ENCODE results near the gene LTBP2.

LTBP2 gene

DNA sequence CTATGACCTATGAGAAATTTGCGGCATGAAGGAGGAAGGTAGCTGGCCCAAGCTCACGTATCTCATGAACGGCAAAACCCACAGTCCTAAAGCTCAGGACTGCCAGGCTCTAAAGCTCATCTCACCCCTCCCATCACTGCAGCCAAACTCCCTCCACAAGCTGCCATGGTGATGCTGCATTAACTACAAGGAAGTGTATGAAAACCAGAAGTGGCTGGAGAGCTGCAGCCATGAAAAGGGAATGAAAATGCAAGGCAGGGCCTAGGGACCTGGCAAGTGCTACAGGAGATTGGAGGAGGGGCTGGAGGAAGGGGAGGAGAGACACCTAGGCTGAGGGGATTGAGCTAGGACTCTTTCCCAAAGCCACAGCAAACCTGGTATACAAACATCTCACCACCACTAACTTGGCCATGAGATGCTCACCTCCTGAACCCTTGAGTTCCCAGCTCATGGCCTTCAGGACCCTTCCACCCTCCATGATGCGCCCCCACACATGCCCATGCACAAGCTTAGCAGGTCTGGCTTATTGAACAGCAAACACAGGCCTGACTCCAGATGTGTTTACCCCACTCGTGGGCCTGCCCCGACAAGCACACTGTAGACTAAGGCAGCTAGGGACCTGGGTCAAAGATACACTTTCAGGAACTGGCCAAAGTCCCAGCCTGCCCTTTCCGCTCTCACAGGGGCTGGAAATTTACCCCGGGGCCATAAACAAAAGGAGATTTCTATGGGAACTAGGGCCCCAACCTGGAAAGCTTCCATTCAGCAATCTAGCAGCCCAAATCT, 42.0 kb downstream of the LTBP2 start:
- no peak for DNase-seq

DNA sequence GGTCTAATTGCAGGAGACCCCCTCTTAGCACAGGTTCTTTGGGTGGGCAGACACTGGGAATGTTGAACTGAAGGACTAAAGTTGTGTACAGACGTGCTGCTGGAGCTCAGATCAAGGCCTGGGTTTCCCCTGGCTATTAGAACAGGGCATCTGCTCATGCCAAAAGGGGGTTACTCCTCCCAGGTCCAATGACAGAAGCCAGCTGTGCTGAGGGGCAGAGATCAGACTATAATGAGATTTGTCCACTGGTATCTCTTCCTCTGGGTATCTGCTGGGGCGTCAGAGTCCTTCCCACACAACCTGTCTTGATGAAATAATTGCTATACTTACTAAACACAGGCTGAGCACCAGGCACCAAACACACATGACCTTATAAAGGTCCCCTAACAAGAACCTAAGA, 42.6 kb downstream of the LTBP2 start:
- no peak for DNase-seq

DNA sequence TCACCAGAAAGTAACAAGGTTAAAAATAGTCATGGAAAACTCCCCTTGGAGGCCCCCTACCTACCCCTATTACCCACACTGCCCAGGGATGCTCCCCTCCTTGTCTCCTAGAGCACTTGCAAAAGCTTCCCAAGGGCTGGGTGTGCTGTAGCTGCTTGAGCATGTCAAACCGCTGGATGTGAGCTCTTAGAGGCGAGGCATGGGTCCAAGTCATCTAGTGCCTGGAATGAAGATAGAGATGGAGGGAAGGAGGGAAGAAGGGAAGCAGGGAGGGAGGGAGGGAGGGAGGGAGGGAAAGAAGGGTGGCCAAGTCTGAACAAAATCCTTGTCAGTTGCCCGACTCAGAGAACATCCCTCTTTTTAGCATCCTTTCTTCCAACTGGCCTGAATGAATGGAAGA, 43.1 kb downstream of the LTBP2 start:
- DNase-seq = no peak

DNA sequence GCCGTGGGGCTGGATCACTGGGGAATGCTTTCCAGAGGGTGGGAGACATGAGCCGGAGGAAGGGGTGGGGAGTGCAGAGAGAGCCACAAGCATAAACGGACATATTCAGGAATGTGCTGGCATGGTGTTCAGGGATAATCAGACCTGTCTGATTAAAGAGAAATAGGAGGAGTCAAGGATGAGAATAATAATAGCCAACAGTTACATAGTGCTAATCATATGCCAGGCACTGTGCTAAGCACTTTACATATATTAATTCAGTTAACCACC, 43.7 kb downstream of the LTBP2 start:
- DNase-seq = no peak

DNA sequence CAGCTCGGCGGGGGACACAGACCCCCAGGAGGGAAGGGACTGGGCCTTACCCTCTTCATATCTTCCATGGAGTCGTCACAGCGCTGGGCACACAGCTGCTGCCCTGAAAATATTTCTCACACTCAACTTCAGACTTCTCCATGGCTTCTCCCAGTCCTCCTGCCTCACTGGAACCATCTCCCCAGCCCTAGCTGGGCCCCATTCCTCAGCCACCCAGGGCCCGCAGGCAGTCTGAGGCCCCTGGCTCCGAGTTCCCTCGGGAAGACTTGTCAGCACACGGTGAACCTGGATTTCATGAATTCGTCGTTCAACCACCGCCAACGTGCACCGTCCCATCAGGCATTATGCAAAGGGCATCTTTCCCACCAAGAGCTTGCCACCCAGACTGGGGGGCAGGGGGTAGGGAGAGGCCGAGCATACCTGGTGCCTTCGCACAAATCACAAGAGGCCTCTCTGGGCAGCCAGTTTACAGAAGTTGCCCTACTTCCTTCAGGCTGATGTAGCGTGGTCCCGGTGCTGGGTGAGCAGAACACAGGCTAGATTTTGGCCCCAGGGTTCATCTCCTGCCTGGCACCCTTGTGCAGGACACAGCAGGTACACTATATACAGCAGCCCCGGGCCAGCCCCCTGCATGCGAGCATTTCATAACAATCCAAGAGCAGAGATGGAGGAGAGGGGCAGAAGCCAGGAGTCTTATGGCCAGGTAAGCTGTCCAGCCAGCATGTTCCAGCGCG, 44.2 kb downstream of the LTBP2 start:
- no peak for DNase-seq

DNA sequence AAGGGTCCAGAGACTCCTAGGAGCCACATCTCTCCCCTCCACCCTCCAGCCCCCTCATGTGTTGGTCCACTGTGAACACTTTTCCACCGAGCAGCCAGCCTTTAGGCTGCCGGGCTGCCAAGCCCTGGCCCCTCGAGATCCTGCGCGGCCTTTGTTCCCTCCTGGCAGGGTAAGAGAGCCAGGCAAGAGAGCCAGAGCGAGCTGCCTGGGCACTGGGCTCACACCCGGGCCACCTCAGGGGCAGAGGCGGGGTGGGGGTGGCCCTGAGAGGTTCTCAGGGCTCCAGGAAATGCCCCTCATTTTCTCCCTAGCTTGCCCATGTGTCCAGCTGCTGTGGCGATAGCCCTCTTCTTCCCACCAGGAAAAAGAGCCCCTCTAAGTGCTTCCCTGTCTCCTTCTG, 44.8 kb downstream of the LTBP2 start:
- no peak for DNase-seq

DNA sequence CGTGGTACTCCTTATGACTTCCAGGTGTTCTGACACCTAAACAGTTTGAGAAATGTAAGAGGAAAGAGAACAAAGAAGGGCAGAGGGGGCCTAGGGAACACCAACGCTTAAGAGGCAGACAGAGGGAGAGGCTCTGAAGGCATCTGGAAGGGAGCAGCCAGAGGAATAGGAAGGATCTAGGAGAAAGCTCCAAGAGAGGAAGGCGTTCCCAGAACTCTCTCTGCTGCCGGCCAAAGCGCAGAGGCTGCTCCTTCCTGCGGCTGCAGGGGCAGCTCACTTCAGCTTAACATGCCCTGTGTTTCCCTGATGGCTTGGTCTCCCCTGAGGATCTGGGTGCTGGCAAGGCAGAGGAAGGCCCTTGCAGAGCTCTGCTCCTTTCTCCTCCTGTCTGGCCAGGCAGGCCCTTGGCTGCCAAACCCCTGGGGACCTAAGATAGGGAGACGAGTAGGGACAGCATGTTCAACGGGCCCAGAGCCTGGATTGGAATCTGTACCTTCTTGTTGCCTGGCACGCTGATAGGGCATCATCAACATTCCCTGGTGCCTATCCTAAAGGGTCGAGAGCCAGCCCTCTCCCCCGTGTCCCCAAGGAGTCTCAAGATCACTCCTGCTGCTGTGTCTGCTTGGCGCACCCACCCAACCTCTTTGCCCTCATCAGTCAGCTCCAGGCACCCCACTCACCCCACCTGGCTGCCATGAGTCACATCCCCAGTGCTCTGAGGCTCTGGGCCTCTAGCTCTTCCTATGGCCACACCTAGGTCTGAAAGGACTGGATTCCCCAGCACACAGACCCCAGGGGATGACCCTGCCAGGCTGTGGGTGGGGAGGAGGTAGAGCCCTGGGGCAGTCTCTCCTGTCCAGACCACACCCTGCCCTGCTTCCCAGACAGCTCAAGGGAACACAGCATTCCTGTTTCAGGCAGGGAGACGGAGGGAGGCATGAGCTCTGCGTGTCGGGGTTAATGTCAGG, 45.6 kb downstream of the LTBP2 start:
- no peak for DNase-seq

DNA sequence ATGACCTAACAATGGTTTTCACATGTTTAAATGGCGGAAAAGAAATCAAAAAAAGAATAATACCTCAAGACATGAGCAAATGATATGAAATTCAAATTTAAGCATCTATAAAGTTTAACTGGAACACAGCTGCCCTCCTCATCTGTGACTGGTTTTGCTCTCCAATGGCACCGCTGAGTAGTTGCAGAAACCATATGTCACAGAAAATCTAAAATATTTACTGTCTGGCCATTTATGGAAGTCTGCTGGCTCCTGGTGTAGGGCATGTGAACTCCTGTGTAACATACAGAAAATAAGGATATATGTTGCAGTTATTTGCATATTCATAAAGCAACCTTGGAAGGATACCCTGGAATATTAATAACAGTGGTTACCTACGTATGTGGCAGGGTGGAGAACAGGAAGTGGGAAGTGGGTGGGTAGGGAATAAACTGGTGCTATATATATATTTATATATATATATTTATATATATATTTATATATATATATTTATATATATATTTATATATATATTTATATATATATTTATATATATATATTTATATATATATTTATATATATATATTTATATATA, 48.4 kb downstream of the LTBP2 start:
- DNase-seq = no peak

DNA sequence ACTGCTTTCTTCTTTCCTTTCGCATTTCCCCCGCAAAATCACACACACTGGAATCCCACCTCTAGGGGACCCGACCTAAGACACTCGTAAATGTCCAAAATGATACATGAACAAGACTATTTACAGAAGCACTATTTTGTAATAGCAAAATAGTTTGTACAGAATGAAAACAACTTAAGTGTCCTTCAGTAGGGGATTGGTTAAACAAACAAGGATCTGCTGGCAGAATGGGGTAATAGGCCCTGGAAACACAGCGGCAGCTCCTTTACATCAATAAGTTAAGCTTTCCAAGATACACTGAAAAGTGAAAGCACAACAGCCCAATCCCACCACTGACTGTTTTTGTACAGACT, 48.8 kb downstream of the LTBP2 start:
- DNase-seq = no peak

DNA sequence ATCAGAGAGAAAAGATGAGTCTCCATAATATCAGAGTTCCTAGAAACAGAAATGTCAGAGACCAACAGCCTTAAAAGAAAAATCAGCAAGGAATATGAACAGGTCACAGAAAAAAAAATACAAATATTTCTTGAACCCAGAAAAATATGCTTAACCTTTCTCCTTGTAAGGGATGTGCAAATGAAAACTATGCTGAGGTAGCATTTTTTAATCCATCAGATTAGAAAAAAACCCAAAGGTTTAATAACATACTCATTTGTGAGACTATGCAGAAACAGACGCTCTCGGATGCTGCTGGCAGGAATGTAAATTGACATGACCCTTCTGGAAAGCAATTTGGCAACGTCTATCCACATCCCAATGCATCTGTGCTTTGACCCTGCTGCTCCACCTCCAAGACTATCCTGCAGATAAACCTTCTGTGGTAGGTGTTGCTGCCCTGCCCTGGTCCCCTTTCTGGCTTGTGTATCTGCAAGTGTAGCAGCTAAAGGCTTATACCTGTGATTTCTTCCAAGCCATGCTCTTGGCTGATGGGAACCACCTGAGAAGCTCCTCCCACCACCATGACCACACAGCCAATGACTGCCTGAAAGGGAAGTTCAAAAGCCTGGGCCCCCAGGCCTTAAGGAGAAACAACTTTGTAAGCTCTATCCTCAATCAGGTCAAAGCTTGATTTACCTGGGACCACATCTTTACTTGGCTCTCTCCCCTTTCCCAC, 49.4 kb downstream of the LTBP2 start:
- DNase-seq = no peak

DNA sequence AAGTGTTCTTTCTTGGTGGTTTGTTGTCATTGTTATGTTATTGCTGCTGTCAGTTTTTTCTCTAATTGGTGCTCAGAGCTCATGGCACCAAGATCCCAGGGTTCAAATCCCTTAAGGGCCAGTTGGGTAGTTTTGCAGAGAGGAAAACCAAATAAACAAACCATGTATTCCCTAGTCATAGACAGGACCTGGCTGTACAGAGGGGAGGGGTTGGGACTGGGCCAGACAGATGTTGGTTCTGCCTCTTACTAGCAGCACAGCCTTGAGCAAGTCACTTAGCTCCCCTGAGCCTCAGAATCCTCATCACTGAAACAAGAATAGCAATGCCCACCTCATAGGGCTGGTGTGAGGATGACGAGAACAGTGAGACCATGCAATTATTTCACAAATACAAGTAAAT, 53.4 kb downstream of the LTBP2 start:
- no peak for DNase-seq

DNA sequence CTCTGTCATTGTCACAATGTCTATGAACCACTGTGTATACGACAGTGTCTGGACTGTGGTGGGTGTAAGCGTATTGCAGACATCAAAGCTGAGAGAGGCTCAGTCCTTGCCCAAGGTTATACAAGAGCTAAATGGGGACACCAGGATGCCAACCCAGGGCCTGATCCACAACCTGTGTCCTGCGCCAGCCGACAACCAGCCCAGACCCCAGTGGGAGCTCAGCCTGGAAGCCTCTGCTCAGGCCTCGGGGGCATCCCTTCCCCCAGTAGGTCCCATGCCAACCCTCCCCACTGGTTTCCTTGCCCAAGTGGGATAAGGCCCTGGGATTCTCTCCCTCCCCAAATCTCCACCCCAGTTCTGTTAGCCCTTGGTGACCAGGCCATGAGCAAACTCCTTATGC, 54.3 kb downstream of the LTBP2 start:
- DNase-seq = no peak

DNA sequence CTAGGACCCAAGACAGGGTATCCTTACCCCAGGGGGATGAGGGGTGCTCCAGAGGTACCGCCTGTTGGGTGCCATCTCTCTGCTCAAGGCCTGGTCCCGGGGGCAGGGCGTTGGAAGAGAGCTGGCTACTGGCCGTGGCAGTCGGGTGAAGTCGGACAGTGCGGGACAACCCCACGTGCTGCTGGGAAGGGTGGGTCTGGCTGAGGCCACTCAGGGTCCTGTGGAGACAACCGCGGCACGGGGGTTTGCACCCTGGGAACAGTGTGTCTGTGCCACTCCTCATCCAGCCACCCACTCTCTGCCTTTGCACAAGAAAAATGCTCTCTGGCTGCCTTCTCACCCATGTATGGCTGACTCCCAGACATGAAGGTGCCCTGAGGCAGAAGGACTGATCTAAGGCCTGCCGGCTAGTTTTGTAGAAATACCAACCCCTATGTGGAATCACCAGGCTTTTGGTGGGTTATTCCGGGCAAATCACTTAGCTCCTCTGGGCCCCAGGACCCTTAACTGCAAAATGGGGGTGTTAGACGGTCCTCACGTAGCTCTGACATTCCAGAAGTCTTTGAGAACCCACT, 56.5 kb downstream of the LTBP2 start:
- no peak for DNase-seq

DNA sequence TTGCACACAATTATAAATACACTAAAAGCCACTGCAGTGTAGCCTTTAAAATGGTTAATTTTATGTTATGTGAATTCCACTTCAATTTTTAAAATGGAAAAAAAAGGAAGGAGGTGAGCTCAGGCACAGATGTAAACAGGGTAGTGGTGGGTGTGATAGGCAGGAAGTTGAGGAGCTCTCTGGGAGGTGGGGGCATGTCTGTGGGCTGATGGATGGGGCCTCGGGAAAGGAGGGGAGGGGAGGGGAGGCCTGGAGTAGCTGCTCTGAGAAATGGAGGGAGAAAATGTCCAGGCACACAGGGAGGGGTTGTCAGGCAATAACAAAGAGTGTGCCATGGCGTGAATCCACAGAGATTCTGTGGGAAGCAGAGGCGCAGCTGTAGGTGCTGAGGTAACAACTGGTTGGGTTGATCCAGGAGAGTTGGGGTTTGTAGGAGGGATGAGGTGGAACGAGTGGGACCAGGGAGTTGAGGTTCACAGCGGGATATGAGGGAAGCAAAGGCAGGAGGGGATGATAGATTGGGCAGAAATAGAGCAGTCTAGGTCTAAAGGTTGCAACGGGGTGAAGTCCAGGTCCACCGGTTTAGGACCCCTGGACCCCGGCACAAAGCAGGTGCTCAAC, 57.2 kb downstream of the LTBP2 start:
- DNase-seq = no peak

DNA sequence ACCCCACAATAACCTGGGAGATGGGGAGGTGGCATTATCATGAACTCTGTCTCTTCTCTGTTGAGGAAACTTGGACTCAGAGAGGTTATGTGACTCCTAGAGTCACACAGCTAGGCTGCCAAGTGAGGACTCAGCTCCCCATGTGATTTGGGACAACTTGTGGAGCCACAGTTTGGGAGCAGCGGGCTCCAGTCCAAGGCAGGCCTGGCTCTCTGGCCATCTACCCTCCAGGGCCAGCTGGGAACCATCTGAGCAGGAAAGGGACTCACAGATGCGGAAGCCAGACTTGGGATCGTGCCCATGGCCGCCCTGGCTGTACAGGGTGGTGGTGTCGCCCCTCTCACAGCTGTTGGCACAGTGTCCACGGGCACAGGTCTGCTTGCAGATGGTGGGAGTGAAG, 59.4 kb downstream of the LTBP2 start:
- no peak for DNase-seq

DNA sequence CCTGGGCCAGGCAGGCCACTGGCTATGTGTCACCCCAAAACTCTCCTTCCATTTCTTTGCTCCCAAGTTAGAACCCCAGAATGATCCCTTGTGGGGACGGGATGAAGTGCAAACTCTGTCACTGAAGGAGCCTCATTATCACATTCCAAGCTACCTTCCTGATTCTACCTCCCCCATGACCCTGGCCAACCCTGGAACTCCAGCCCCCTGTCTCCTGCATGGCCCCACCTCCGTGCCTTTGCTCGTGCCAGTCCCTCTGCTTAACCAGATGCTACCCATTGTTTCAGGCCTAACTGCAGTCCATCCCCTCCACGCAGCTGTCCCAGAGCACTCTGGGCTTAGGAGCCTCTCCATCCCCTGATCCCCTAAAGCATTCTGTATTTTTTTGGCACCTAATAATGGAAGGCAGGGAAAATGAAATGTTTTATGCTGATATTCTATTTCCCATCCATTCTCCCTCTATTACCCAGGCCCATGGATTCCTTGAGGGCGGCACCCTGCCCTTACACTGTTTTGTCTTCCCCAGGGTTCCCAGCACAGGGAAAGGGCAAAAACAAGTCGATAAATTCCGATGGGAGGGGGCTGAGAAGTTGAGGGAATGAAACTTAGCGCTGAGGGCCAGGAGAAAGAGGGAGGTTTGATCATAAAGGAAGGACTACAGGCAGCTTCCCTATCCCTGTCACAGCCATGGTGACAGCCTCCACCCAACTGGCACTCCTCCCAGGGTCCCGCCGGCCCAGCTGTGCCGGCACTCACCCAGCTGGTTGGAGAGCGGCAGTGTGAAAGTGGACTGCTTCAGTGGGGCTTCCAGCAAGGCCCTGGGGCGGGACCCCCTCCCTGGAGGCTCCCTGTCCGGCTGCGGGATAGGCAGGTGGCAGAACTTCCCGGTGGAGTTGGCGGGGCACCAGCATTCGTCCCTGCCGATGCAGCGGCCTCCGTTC, 60.3 kb downstream of the LTBP2 start:
- no peak for DNase-seq

DNA sequence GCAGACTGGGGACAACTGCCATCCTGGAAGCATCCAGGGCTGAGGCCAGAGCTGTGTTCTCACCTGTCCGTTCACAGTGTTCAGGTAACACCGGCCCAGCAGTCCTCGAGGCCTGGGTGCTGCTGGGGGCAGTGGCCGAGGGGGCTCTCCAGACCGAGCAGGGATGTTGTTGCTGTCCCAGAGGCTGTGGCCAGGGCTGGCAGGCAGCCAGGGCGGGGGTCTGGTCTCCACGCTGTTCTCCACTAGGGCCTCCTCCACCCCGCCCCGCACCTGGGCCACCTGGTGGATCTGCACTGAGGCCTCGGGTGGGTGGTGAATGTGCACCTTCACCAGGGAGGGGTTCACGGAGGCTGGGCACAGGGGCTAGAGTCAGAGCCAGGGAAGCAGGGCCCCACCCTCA, 61.0 kb downstream of the LTBP2 start:
- DNase-seq = no peak

DNA sequence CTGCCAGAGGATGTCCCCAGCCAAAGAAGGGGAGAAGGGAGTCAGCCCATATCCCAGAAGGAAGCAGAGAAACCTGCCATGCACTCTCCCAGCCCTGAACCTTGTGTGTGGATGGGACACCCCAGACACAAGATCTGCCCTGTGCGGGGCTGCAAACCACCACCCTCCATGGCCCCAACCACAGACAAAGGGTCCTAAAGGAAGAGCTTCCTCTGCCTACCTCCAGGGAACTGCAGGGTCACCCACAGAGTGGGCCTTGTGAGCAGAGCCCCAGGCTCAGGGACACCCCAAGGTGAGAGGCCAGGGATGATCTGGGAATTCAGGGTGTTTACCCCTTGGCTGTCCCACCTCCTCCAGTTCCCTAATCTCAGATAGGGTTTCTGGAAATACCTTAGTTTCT, 62.0 kb downstream of the LTBP2 start:
- DNase-seq = no peak

DNA sequence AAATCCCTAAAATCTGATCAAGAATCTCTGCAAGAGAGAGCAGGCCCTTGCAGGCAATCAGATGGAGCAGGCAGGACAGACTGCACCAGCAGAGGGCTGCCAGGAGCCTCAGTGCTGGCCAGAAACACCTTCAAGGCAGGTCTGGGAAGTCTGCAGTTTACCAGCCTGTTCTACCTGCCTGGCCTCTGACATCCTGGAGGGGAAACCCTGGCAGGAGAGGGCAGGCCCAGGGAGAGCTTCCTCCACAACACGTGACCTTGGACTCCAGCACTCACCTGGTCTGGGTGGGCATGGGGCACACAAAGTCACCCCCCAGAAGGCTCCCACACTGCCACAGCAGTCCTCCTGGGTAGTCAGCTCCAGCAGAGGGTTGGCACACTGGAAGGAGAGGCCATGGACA, 62.4 kb downstream of the LTBP2 start:
- DNase-seq = no peak

DNA sequence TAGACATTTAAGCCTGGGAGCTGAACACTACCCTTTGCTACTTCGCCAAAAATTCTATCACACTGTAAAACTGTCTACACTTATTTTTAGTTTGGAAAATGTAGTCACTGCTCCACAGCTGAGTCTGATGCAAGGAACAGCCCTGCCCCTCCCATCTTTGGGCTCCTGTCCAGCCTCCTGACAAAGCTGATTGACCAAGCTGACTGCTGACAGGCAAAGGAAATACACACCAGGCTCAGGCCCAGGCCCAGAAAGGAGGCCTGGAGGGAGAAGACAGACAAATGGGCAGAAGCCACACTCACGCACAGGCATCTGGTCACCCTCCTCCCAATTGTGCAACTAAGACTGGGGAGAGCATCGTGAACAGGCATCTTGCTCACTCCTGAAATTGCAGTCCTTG, 63.2 kb downstream of the LTBP2 start:
- DNase-seq = no peak

Data from activated gamma-delta T cell treated with Interleukin-2 at 50 U/mL for 16 hours (primary cell).